Thymus (tissue), 11 donors: ENCODE results near the gene ALCAM. TPM values are rescaled to one million over a fixed set of nuclear protein-coding genes. Genes with fewer than 3 reads are reported as not detected.

Experiments
- DNase-seq, 9 donors: peaks; one replicate each; pipeline ENCODE4 v3.0.0-alpha.2; 2013; ENCODE audit warnings: low spot score in 9 of 9, low read depth in 6 of 9, missing footprints in 1 of 9
- H3K27ac ChIP-seq, 2 donors: one replicate each; pipeline ENCODE4 v1.5.1; 2013; ENCODE audit warnings: control low read depth in 1 of 2, low read depth in 1 of 2, low read length in 1 of 2, mild to moderate bottlenecking in 1 of 2, moderate library complexity in 1 of 2
- H3K27me3 ChIP-seq, 2 donors: one replicate each; pipeline ENCODE4 v1.5.1; 2013; ENCODE audit warnings: low read length in 1 of 2; ENCODE audit not compliant: control insufficient read depth in 2 of 2, insufficient read depth in 1 of 2
- H3K36me3 ChIP-seq, 2 donors: one replicate each; pipeline ENCODE4 v1.5.1; 2013; ENCODE audit warnings: low read length in 1 of 2, mild to moderate bottlenecking in 1 of 2, moderate library complexity in 1 of 2; ENCODE audit not compliant: control insufficient read depth in 2 of 2, insufficient read depth in 2 of 2
- H3K4me1 ChIP-seq, 2 donors: one replicate each; pipeline ENCODE4 v1.5.1; 2013; ENCODE audit warnings: low read length in 2 of 2; ENCODE audit not compliant: control insufficient read depth in 2 of 2, insufficient read depth in 2 of 2
- H3K4me3 ChIP-seq, 2 donors: one replicate each; pipeline ENCODE4 v1.5.1; 2013; ENCODE audit warnings: low read length in 2 of 2, control low read depth in 1 of 2, mild to moderate bottlenecking in 1 of 2
- H3K9me3 ChIP-seq, 2 donors: one replicate each; pipeline ENCODE4 v1.5.1; 2013; ENCODE audit warnings: low read length in 1 of 2, mild to moderate bottlenecking in 1 of 2; ENCODE audit not compliant: control insufficient read depth in 2 of 2, insufficient read depth in 1 of 2
- WGBS: extraction: QIAGEN DNeasy Blood & Tissue Kit; methylation state at CpG from one replicate; pipeline ENCODE4 v1.1.7; 2013; 5-methylcytosine and 5-hydroxymethylcytosine counted together
- polyA plus RNA-seq: library from polyadenylated mRNA; stranded (reverse); fragments of 200-250 nt; gene quantifications from one replicate; pipeline ENCODE4 v1.2.3, GENCODE V29; 2013
- total RNA-seq: library from RNA; stranded (reverse); fragments of 120-200 nt; gene quantifications from one replicate; pipeline ENCODE4 v1.2.4, GENCODE V29; 2013
- donor health status: healthy.

Gene ALCAM
- total and polyA plus RNA-seq, 2 donors: 28.4 to 38.3 TPM

DNA sequence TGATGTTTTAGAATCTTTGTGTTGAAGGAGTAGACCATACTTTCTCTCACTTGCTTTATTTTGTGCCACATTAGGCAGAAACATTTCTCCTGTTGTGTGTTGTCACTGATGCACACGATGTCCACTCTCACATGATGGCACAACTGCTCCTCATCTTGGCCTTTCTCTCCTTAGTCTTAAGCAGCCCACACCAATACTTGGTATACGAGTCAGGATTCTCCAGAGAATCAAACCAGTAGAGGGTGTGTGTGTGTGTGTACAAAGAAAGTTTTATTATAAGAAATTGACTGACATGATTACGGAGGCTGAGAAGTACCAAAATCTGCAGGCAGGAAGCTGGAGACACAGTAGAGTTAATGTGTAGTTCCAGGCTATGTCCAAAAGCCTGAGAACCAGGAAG is 187.1 kb downstream of the ALCAM start:
- Histone ChIP-seq H3K36me3 (no peaks in the 10 kb centered on the region), H3K4me3 (no peak overlapping the region), H3K9me3 (no peaks in the 10 kb centered on the region), H3K4me1 (no peaks in the 10 kb centered on the region), H3K27me3 (no peaks in the 10 kb centered on the region), H3K27ac (no peak overlapping the region)
- WGBS: 95% methylated on average over 3 of the region's 3 CpGs
- DNase-seq: no peak

DNA sequence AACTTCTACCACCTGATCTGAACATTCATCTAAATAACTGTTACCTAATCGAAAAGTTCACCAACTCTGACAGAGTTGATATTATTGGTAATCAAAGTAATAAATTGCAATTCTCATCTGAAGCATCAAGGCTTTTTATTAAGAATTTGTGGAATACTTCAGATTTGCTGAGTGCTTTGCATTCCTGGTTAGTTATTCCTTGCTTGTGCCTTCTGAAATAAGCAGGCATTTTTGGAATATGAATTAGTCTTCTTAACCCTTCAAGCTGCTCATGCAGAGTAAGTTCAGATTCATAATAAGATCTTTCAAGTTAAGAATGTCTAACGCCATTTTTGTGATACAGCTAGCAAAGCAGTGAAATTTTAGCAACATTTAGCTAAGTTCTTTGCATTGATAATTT is 188.5 kb downstream of the ALCAM start:
- Histone ChIP-seq H3K4me3 (no peak overlapping the region), H3K9me3 (no peaks in the 10 kb centered on the region), H3K36me3 (no peaks in the 10 kb centered on the region), H3K4me1 (no peaks in the 10 kb centered on the region), H3K27me3 (no peaks in the 10 kb centered on the region), H3K27ac (no peak overlapping the region)
- DNase-seq: no peak
- WGBS: 95% methylated on average over 2 of the region's 2 CpGs

DNA sequence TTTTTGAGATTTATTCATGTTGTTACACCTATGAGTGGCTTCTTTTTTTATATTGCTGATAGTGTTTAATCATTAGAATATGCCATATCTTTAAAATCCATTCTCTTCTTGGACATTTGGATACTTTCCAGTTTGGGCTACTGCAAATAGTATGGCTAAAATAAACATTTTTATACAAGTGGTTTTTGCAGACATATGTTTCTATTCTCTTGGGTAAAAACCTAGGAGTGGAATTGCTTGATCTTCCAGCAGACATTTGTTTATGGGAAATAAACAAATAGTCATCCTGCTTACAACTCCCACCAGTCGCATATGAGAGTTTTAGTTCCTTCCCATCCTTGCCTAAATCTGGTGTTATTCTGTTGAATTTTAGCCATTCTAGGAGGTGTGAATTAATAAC is 193.1 kb downstream of the ALCAM start:
- 100% methylated on average over 1 of the region's 1 CpG for WGBS

DNA sequence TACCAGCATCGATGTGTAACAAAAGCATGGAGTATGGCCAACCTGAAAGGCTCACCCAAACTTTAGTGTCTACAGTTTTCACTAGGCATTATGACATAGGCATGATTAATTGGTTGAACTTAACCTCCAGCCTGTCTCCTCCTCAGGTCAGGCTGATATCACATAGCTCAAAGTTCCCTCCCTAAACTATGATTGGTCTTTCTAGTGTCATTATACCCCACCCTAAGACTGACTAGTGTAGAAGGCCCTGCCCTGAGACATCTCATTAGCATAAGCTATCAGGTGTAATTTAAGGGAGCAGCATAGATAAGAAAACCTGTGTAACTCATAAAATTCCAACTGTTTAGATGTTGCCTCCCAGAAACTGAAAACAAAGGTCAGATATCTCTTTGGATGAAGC is 195.2 kb downstream of the ALCAM start:
- no peak for DNase-seq
- Histone ChIP-seq H3K27ac (no peak overlapping the region), H3K9me3 (no peaks in the 10 kb centered on the region), H3K36me3 (no peaks in the 10 kb centered on the region), H3K27me3 (no peaks in the 10 kb centered on the region), H3K4me1 (no peaks in the 10 kb centered on the region), H3K4me3 (no peak overlapping the region)
- WGBS: 100% methylated on average over 1 of the region's 1 CpG

More for the DNA sequence above, 193.1 kb downstream of the ALCAM start:
- Histone ChIP-seq H3K4me3 (no peak overlapping the region), H3K4me1 (no peaks in the 10 kb centered on the region), H3K36me3 (no peaks in the 10 kb centered on the region), H3K27me3 (no peaks in the 10 kb centered on the region), H3K9me3 (no peaks in the 10 kb centered on the region), H3K27ac (no peak overlapping the region)
- DNase-seq: no peak

DNA sequence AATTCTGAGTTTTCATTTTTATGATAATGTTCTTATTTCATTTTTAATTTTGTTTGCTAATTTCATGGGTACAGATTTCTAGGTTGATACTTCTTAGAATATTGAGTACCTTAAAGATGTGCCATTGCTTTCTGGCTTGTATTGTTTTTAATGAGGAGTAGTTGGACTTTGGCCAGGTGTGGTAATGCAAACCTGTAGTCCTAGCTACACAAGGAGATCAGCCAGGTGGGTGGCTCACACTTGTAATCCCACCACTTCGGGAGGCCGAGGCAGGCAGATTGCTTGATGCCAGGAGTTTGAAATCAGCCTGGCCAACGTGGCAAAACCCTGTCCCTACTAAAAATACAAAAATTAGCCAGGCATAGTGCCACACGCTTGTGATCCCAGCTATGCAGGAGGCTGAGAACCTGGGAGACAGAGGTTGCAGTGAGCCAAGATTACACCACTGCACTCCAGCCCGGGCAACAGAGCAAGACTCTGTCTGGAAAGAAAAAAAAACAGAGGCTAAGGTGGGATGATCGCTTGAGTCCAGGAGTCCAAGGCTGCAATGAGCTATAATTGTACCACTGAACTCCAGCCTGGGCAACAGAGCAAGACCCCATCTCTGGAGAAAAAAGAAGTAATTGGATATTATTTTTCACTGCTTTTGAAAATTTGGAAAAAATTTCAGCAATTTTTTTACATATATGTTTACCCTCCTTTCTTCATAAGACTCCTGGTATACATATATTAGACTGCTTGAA is 198.0 kb downstream of the ALCAM start:
- no peak for DNase-seq
- H3K4me3 ChIP-seq: no peak overlapping the region
- H3K9me3 ChIP-seq: no peaks in the 10 kb centered on the region
- no peak overlapping the region for H3K27ac ChIP-seq
- 93% methylated on average over 6 of the region's 6 CpGs for WGBS
- no peaks in the 10 kb centered on the region for H3K4me1 ChIP-seq
- H3K36me3 ChIP-seq: no peaks in the 10 kb centered on the region
- H3K27me3 ChIP-seq: no peaks in the 10 kb centered on the region

GRCh38 chr3:105571005-105571404 is 204.3 kb downstream of the ALCAM start:
- no peak overlapping the region for H3K4me3 ChIP-seq
- no peaks in the 10 kb centered on the region for H3K9me3 ChIP-seq
- no peak for DNase-seq
- H3K36me3 ChIP-seq: no peaks in the 10 kb centered on the region
- H3K4me1 ChIP-seq: no peaks in the 10 kb centered on the region
- H3K27ac ChIP-seq: no peak overlapping the region
- H3K27me3 ChIP-seq: no peaks in the 10 kb centered on the region
- 95% methylated on average over 5 of the region's 5 CpGs for WGBS

GRCh38 chr3:105572501-105572900 is 205.8 kb downstream of the ALCAM start:
- WGBS: 97% methylated on average over 6 of the region's 6 CpGs
- Histone ChIP-seq H3K27me3 (no peaks in the 10 kb centered on the region), H3K4me1 (no peaks in the 10 kb centered on the region), H3K27ac (no peak overlapping the region), H3K36me3 (no peaks in the 10 kb centered on the region), H3K9me3 (no peaks in the 10 kb centered on the region), H3K4me3 (no peak overlapping the region)
- no peak for DNase-seq

- 41% methylated on average over 1 of the region's 1 CpG for WGBS
- Histone ChIP-seq H3K9me3 (no peaks in the 10 kb centered on the region), H3K36me3 (no peaks in the 10 kb centered on the region), H3K27ac (no peak overlapping the region), H3K27me3 (no peaks in the 10 kb centered on the region), H3K4me3 (no peak overlapping the region), H3K4me1 (no peaks in the 10 kb centered on the region)
- DNase-seq: no peak
Measured at GRCh38 chr3:105579439-105579838, 212.7 kb downstream of the ALCAM start.

- no peaks in the 10 kb centered on the region for H3K27me3 ChIP-seq
- no peak overlapping the region for H3K27ac ChIP-seq
- no peaks in the 10 kb centered on the region for H3K4me1 ChIP-seq
- DNase-seq: no peak
- no peaks in the 10 kb centered on the region for H3K36me3 ChIP-seq
- H3K4me3 ChIP-seq: no peak overlapping the region
- H3K9me3 ChIP-seq: no peaks in the 10 kb centered on the region
- 91% methylated on average over 7 of the region's 7 CpGs for WGBS
Measured at GRCh38 chr3:105580296-105580965, 213.7 kb downstream of the ALCAM start.
